MCF 10A (cell line): ENCODE data around the gene TECTA. TPM values are rescaled to one million over a fixed set of nuclear protein-coding genes. Genes with fewer than 3 reads are reported as not detected.
A peak's percentile ranks its signal among the peaks of the same experiment; 100 is the strongest.

ENCODE experiments used
- BruUV-seq: library from RNA; stranded (reverse); fragments of 400-500 nt; replicated peaks from 2 replicates; lab custom pipeline; 2021; lab: Mats Ljungman, UMichigan
- CTCF ChIA-PET: fragments of 300-600 bp; sonication (Branson Sonifier 250); formaldehyde crosslinking; extraction: SDS; loops from one replicate; lab custom pipeline; 2021; ENCODE audit warnings: antibody characterized with exemption, inconsistent platforms; lab: Yijun Ruan, JAX
- POLR2A ChIA-PET: fragments of 300-600, 350-650 bp; sonication (Branson Sonifier 250); formaldehyde crosslinking; extraction: SDS; loops from one replicate; lab custom pipeline; 2020; ENCODE audit warnings: antibody characterized with exemption, inconsistent platforms; lab: Yijun Ruan, JAX
- DNase-seq: peaks from one replicate; pipeline ENCODE4 v3.0.0-alpha.2; 2018; ENCODE audit not compliant: unreplicated experiment
- H3K27ac Mint-ChIP-seq: one replicate; pipeline ENCODE4 v1.8.0; 2022; ENCODE audit warnings: mild to moderate bottlenecking, low read depth, mixed read lengths; ENCODE audit not compliant: unreplicated experiment
- H3K27me3 Mint-ChIP-seq: one replicate; pipeline ENCODE4 v1.8.0; 2022; ENCODE audit warnings: mixed read lengths; ENCODE audit not compliant: insufficient read depth, unreplicated experiment
- H3K36me3 Mint-ChIP-seq: one replicate; pipeline ENCODE4 v1.8.0; 2022; ENCODE audit warnings: mild to moderate bottlenecking, moderate library complexity, mixed read lengths; ENCODE audit not compliant: insufficient read depth, unreplicated experiment
- H3K4me1 Mint-ChIP-seq: one replicate; pipeline ENCODE4 v1.8.0; 2022; ENCODE audit warnings: mixed read lengths; ENCODE audit not compliant: insufficient read depth, unreplicated experiment
- H3K4me3 Mint-ChIP-seq: one replicate; pipeline ENCODE4 v1.8.0; 2022; ENCODE audit warnings: mild to moderate bottlenecking, moderate library complexity, mixed read lengths; ENCODE audit not compliant: unreplicated experiment
- H3K9me3 Mint-ChIP-seq: one replicate; pipeline ENCODE4 v1.8.0; 2022; ENCODE audit warnings: mixed read lengths; ENCODE audit not compliant: unreplicated experiment
- CTCF ChIP-seq: fragments of 200-600 bp; IDR thresholded peaks from one replicate; pipeline ENCODE4 v1.8.0; 2022; ENCODE audit warnings: antibody characterized with exemption, mild to moderate bottlenecking; ENCODE audit not compliant: unreplicated experiment
- intact Hi-C: fragments of 100-400 bp; cut with micrococcal nuclease; formaldehyde crosslinking; loops from 2 replicates; pipeline ENCODE4 v1.14.1; 2022
- total RNA-seq: library from RNA; stranded (reverse); gene quantifications from 2 replicates; pipeline ENCODE4 v1.2.3, GENCODE V29; 2022

Gene TECTA
- total RNA-seq, 1 experiment from 2014 or later = 0.30 TPM

- no peak overlapping the region for H3K4me3 Mint-ChIP-seq
- H3K27me3 Mint-ChIP-seq = peaks cover 31% of the 10 kb centered on the region
- DNase-seq = no peak
- intact Hi-C loops = no loop called here
- peaks cover 16% of the 10 kb centered on the region for H3K9me3 Mint-ChIP-seq
- BruUV-seq = no TSS peak
- CTCF ChIA-PET = interaction anchor here (0.6 to 2.1 kb wide), 3 partner anchors 59 to 616 kb away, joined by 3 to 10 read pairs (median 3); no protein-coding TSS in a partner anchor
- no peaks in the 10 kb centered on the region for H3K4me1 Mint-ChIP-seq
- H3K27ac Mint-ChIP-seq = no peak overlapping the region
- H3K36me3 Mint-ChIP-seq = no peaks in the 10 kb centered on the region
- POLR2A ChIA-PET = no interaction called here
- TF ChIP-seq CTCF = no peak
Measured at GRCh38 chr11:121122328-121122727, 21.3 kb downstream of the TECTA start.

GRCh38 chr11:121123496-121124069, 22.5 kb downstream of the TECTA start:
- ChIA-PET POLR2A (no interaction called here), CTCF (interaction anchor here (2.1 kb wide), 1 partner anchor 71 kb away, joined by 10 read pairs; no protein-coding TSS in a partner anchor)
- no peak for TF ChIP-seq CTCF
- no TSS peak for BruUV-seq
- DNase-seq = no peak
- Mint-ChIP-seq H3K9me3 (peaks cover 16% of the 10 kb centered on the region), H3K4me3 (no peak overlapping the region), H3K27me3 (peaks cover 22% of the 10 kb centered on the region), H3K27ac (no peak overlapping the region), H3K36me3 (no peaks in the 10 kb centered on the region), H3K4me1 (no peaks in the 10 kb centered on the region)
- intact Hi-C loops = no loop called here

GRCh38 chr11:121127809-121128208, 26.8 kb downstream of the TECTA start:
- no TSS peak for BruUV-seq
- DNase-seq = no peak
- intact Hi-C loops = no loop called here
- Mint-ChIP-seq H3K27me3 (peaks cover 24% of the 10 kb centered on the region), H3K9me3 (peaks cover 21% of the 10 kb centered on the region), H3K4me1 (no peaks in the 10 kb centered on the region), H3K27ac (no peak overlapping the region), H3K36me3 (no peaks in the 10 kb centered on the region), H3K4me3 (no peak overlapping the region)
- ChIA-PET CTCF (no interaction called here), POLR2A (no interaction called here)
- TF ChIP-seq CTCF = no peak

- peaks cover 8% of the 10 kb centered on the region for H3K9me3 Mint-ChIP-seq
- peak; percentile 31 for DNase-seq
Measured at GRCh38 chr11:121129362-121130340, 28.6 kb downstream of the TECTA start.

More at GRCh38 chr11:121129362-121130340, 28.6 kb downstream of the TECTA start:
- Mint-ChIP-seq H3K27ac (no peak overlapping the region), H3K4me3 (no peak overlapping the region), H3K4me1 (no peaks in the 10 kb centered on the region), H3K27me3 (peaks cover 27% of the 10 kb centered on the region), H3K36me3 (no peaks in the 10 kb centered on the region)
- POLR2A ChIA-PET = interaction anchor here (1.1 kb wide), 1 partner anchor 9 kb away, joined by 4 read pairs; no protein-coding TSS in a partner anchor
- no TSS peak for BruUV-seq
- no peak for TF ChIP-seq CTCF
- intact Hi-C loops = no loop called here
- CTCF ChIA-PET = interaction anchor here (0.6 to 0.8 kb wide), 2 partner anchors 24 to 213 kb away, joined by 3 to 4 read pairs; no protein-coding TSS in a partner anchor
